GM23338 (cell line): Measurements from ENCODE around the gene PAIP2B. TPM values are rescaled to one million over a fixed set of nuclear protein-coding genes. Genes with fewer than 3 reads are reported as not detected.
A peak's percentile ranks its signal among the peaks of the same experiment; 100 is the strongest.

Experiments
- ATAC-seq: fragments of 200-7000 bp; cut with Tn5 transposase; 3 replicates; pipeline ENCODE4 v1.9.1; 2020
- DNase-seq: peaks from one replicate; pipeline ENCODE4 v3.0.0-alpha.2; 2015; ENCODE audit warnings: low spot score
- H2AFZ ChIP-seq: fragments of 200-600 bp; sonication (generic); 2 replicates; pipeline ENCODE4 v1.8.0; 2016; ENCODE audit warnings: antibody characterized with exemption, mild to moderate bottlenecking, moderate library complexity
- H3F3A ChIP-seq: fragments of 200-600 bp; sonication (generic); replicated peaks from 2 replicates; pipeline ENCODE4 v1.8.0; 2017; ENCODE audit warnings: antibody characterized with exemption, mixed run types, low read depth
- H3K27ac ChIP-seq: fragments of 200-600 bp; sonication (generic); 2 replicates; pipeline ENCODE4 v1.6.1; 2016; ENCODE audit warnings: low read depth
- H3K27me3 ChIP-seq: fragments of 200-600 bp; sonication (generic); 2 replicates; pipeline ENCODE4 v1.8.0; 2016; ENCODE audit warnings: mild to moderate bottlenecking, mixed run types, moderate library complexity; ENCODE audit not compliant: insufficient read depth
- H3K36me3 ChIP-seq: fragments of 200-600 bp; sonication (generic); 2 replicates; pipeline ENCODE4 v1.8.0; 2016; ENCODE audit warnings: mild to moderate bottlenecking; ENCODE audit not compliant: insufficient read depth
- H3K4me1 ChIP-seq: fragments of 200-600 bp; sonication (generic); 2 replicates; pipeline ENCODE4 v1.8.0; 2016; ENCODE audit warnings: mild to moderate bottlenecking, moderate library complexity; ENCODE audit not compliant: insufficient read depth
- H3K4me2 ChIP-seq: fragments of 200-600 bp; sonication (generic); 2 replicates; pipeline ENCODE4 v1.7.1; 2017; ENCODE audit warnings: mixed run types
- H3K4me3 ChIP-seq: fragments of 200-600 bp; sonication (generic); 2 replicates; pipeline ENCODE4 v1.6.1; 2016; ENCODE audit warnings: mixed run types
- H3K79me2 ChIP-seq: fragments of 200-600 bp; sonication (generic); replicated peaks from 2 replicates; pipeline ENCODE4 v1.8.0; 2017; ENCODE audit warnings: mild to moderate bottlenecking; ENCODE audit not compliant: insufficient read depth
- H3K9me2 ChIP-seq: fragments of 200-600 bp; sonication (generic); 2 replicates; pipeline ENCODE4 v1.8.0; 2017; ENCODE audit not compliant: insufficient read depth
- H4K20me1 ChIP-seq: fragments of 200-600 bp; sonication (generic); replicated peaks from 2 replicates; pipeline ENCODE4 v1.8.0; 2017; ENCODE audit warnings: mild to moderate bottlenecking; ENCODE audit not compliant: insufficient read depth
- H3K27ac Mint-ChIP-seq: 2 replicates; pipeline ENCODE4 v1.8.0; 2020; ENCODE audit warnings: inconsistent platforms, mild to moderate bottlenecking, moderate library complexity, mixed read lengths
- H3K27me3 Mint-ChIP-seq: 3 replicates; pipeline ENCODE4 v1.8.0; 2022; ENCODE audit warnings: low read depth, mild to moderate bottlenecking, moderate library complexity, mixed read lengths, inconsistent platforms; ENCODE audit not compliant: insufficient read depth, poor library complexity
- H3K36me3 Mint-ChIP-seq: 3 replicates; pipeline ENCODE4 v1.8.0; 2021; ENCODE audit warnings: low read depth, mild to moderate bottlenecking, inconsistent platforms, moderate library complexity, mixed read lengths
- H3K4me1 Mint-ChIP-seq: 3 replicates; pipeline ENCODE4 v1.8.0; 2020; ENCODE audit warnings: mild to moderate bottlenecking, inconsistent platforms, mixed read lengths
- H3K4me3 Mint-ChIP-seq: 3 replicates; pipeline ENCODE4 v1.8.0; 2021; ENCODE audit warnings: moderate library complexity, mild to moderate bottlenecking, inconsistent platforms, mixed read lengths
- H3K9me3 Mint-ChIP-seq: 3 replicates; pipeline ENCODE4 v1.8.0; 2020; ENCODE audit warnings: moderate library complexity, mild to moderate bottlenecking, inconsistent platforms, mixed read lengths
- CTCF ChIP-seq, 2 experiments: fragments of 200-600 bp in 1 of 2; sonication (generic) in 1 of 2; conservative IDR thresholded peaks; 2 replicates each; pipeline versions ENCODE4 v1.5.1 to v1.6.1; 2016 to 2017; ENCODE audit warnings: antibody characterized with exemption in 2 of 2, low read depth in 2 of 2, mild to moderate bottlenecking in 2 of 2, moderate library complexity in 1 of 2
- ETS1 ChIP-seq: IDR thresholded peaks from 2 replicates; pipeline ENCODE4 v1.6.1; 2016; ENCODE audit warnings: antibody characterized with exemption
- EZH2phosphoT487 ChIP-seq: fragments of 200-600 bp; sonication (generic); IDR thresholded peaks from one replicate; pipeline ENCODE4 v1.8.1; 2018; ENCODE audit warnings: antibody characterized with exemption; ENCODE audit not compliant: unreplicated experiment
- POLR2AphosphoS5 ChIP-seq: IDR thresholded peaks from 2 replicates; pipeline ENCODE4 v1.6.1; 2016; ENCODE audit warnings: antibody characterized with exemption, low read depth
- REST ChIP-seq: IDR thresholded peaks from one replicate; pipeline ENCODE4 v1.6.1; 2018; ENCODE audit warnings: antibody characterized with exemption; ENCODE audit not compliant: unreplicated experiment
- STAT1 ChIP-seq: IDR thresholded peaks from one replicate; pipeline ENCODE4 v1.6.1; 2016; ENCODE audit warnings: antibody characterized with exemption; ENCODE audit not compliant: unreplicated experiment
- ZNF331 ChIP-seq: fragments of 250-450 bp; sonication (Bioruptor Pico); IDR thresholded peaks from 2 replicates; pipeline ENCODE4 v1.5.0; 2020; ENCODE audit warnings: low read depth, mild to moderate bottlenecking, moderate library complexity
- polyA plus RNA-seq: library from polyadenylated mRNA; unstranded; fragments of >200 nt; fragmentation: Nextera tagmentation; extraction: Ambion mirVana; gene quantifications from 2 replicates; pipeline ENCODE4 v1.2.1, GENCODE V29; 2016
- total RNA-seq: library from RNA; depleted of rRNA; stranded (reverse); fragments of >200 nt; shearing (Covaris generic); gene quantifications from 2 replicates; pipeline ENCODE4 v1.2.3, GENCODE V29; 2014

PAIP2B gene
- total and polyA plus RNA-seq, 2 experiments from 2014 or later: 7.6 to 29.7 TPM

- Mint-ChIP-seq H3K4me1 (peaks cover 16% of the 10 kb centered on the region), H3K4me3 (no peak overlapping the region), H3K27me3 (peaks cover 15% of the 10 kb centered on the region), H3K36me3 (peaks cover 8% of the 10 kb centered on the region), H3K27ac (no peak overlapping the region), H3K9me3 (no peaks in the 10 kb centered on the region)
- peak; percentile 63 for ATAC-seq
- Histone ChIP-seq H3K4me1 (peaks cover 6% of the 10 kb centered on the region), H3K36me3 (peaks cover 1% of the 10 kb centered on the region; the same call in 1 of the 2 replicates), H3K9me2 (0 out of 2 replicates have a peak, but pooled peaks cover 2% of the 10 kb centered on the region), H2AFZ (no peak overlapping the region), H3K4me2 (no peak overlapping the region), H3K27ac (no peak overlapping the region), H3F3A (no peaks in the 10 kb centered on the region), H3K79me2 (no peaks in the 10 kb centered on the region), H4K20me1 (peaks cover 6% of the 10 kb centered on the region; the same call in 1 of the 2 replicates), H3K4me3 (no peak overlapping the region), H3K27me3 (no peaks in the 10 kb centered on the region)
- DNase-seq: peak; percentile 57
- TF ChIP-seq ETS1 (no peak), CTCF (conservative IDR thresholded peaks at IDR 0.05; ENCODE audit: low read depth in 2 of 2) (peak; percentile 37 to 78), STAT1 (no peak)
These were observed 72.1 kb downstream of the PAIP2B start for GRCh38 chr2:71154798-71155197.

GRCh38 chr2:71154279-71154678 lies 72.6 kb downstream of the PAIP2B start:
- no peak overlapping the region for H3K27ac ChIP-seq
- H3K79me2 ChIP-seq: no peaks in the 10 kb centered on the region
- H2AFZ ChIP-seq: no peak overlapping the region
- no peak overlapping the region for H3K4me3 Mint-ChIP-seq
- ATAC-seq (no peak), DNase-seq (no peak)
- peaks cover 11% of the 10 kb centered on the region for H3K36me3 Mint-ChIP-seq
- H3K27ac Mint-ChIP-seq: no peak overlapping the region
- H4K20me1 ChIP-seq: peaks cover 6% of the 10 kb centered on the region; the same call in 1 of the 2 replicates
- H3K4me3 ChIP-seq: no peak overlapping the region
- no peaks in the 10 kb centered on the region for H3K9me3 Mint-ChIP-seq
- peaks cover 6% of the 10 kb centered on the region for H3K4me1 ChIP-seq
- H3F3A ChIP-seq: 0 out of 2 replicates have a peak, but pooled peaks cover 5% of the 10 kb centered on the region
- H3K36me3 ChIP-seq: peaks cover 5% of the 10 kb centered on the region; the same call in 1 of the 2 replicates
- H3K9me2 ChIP-seq: 0 out of 2 replicates have a peak, but pooled peaks cover 2% of the 10 kb centered on the region
- H3K4me1 Mint-ChIP-seq: peaks cover 16% of the 10 kb centered on the region
- no peak overlapping the region for H3K4me2 ChIP-seq
- H3K27me3 Mint-ChIP-seq: peaks cover 15% of the 10 kb centered on the region
- H3K27me3 ChIP-seq: no peaks in the 10 kb centered on the region
- TF ChIP-seq EZH2phosphoT487 (no peak), POLR2AphosphoS5 (no peak), ZNF331 (CRISPR knock-in tag) (no peak), REST (no peak), ETS1 (no peak)
